ENCODE measurements around the gene CD226. TPM values are rescaled to one million over a fixed set of nuclear protein-coding genes. Genes with fewer than 3 reads are reported as not detected.
"Not testable (repeated sequence)": the region's sequence is repeated elsewhere in the genome, so short reads cannot be mapped to it uniquely, and the experiment has no call there.

The CD226 gene
- total RNA-seq, 1 donor from 2014 or later = 0.40 TPM

DNA sequence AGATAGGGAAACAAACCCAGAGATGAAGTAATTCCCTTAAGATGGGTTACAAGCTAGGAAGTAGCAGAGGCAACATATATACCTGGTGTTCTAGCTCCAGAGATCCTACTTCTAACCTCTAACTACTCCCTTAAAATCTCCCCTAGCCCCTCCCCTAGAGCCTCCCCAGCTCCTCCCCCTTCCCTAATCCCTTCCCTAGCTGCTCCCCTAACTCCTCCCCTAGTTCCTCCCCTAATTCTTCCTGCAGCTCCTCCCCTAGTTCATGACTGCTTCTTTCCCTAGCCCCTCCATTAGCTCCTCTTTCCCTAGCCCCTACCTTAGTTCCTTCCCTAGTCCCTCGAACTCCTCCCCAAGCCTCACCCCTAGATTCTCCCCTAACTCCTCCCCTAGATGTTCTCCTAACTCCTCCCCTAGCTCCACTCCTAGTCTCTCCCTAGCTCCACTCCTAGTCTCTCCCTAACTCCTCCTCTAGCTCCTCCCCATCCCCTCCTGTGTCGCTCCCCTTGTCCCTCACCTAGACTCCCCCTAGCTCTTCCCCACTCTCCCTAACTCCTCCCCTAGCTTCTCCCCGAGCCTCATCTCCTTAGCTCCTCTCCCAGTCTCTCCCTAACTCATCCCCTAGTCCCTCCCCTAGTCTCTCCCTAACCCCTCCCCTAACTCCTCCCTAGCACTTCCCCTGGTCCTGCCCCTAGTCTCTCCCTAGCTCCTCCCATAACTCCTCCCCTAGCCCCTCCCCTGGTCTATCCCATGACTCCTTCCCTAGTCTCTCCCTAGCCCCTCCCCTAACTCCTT is 108.9 kb downstream of the CD226 start:
- Mint-ChIP-seq H3K4me1 (no peaks in the 10 kb centered on the region), H3K9me3 (no peaks in the 10 kb centered on the region), H3K36me3 (ENCODE audit: low read depth) (no peaks in the 10 kb centered on the region), H3K4me3 (no peak overlapping the region), H3K27me3 (ENCODE audit: low read depth) (no peaks in the 10 kb centered on the region), H3K27ac (ENCODE audit: unreplicated experiment) (no peak overlapping the region)
- TF ChIP-seq, protein P1, sequence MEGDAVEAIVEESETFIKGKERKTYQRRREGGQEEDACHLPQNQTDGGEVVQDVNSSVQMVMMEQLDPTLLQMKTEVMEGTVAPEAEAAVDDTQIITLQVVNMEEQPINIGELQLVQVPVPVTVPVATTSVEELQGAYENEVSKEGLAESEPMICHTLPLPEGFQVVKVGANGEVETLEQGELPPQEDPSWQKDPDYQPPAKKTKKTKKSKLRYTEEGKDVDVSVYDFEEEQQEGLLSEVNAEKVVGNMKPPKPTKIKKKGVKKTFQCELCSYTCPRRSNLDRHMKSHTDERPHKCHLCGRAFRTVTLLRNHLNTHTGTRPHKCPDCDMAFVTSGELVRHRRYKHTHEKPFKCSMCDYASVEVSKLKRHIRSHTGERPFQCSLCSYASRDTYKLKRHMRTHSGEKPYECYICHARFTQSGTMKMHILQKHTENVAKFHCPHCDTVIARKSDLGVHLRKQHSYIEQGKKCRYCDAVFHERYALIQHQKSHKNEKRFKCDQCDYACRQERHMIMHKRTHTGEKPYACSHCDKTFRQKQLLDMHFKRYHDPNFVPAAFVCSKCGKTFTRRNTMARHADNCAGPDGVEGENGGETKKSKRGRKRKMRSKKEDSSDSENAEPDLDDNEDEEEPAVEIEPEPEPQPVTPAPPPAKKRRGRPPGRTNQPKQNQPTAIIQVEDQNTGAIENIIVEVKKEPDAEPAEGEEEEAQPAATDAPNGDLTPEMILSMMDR (conservative IDR thresholded peaks at IDR 0.05) = no peak
- no peak for DNase-seq (ENCODE audit: low read depth, low spot score)

- Mint-ChIP-seq H3K9me3 (no peaks in the 10 kb centered on the region), H3K27me3 (ENCODE audit: low read depth) (no peaks in the 10 kb centered on the region), H3K4me1 (no peaks in the 10 kb centered on the region), H3K36me3 (ENCODE audit: low read depth) (no peaks in the 10 kb centered on the region), H3K27ac (ENCODE audit: unreplicated experiment) (no peak overlapping the region), H3K4me3 (no peak overlapping the region)
- DNase-seq (ENCODE audit: low read depth, low spot score) = no peak
- TF ChIP-seq, protein P1 (conservative IDR thresholded peaks at IDR 0.05) = no peak
Observed at GRCh38 chr18:69838003-69838402, 109.7 kb downstream of the CD226 start.

GRCh38 chr18:69834980-69835379 is 112.7 kb downstream of the CD226 start:
- DNase-seq (ENCODE audit: low read depth, low spot score); H3K4me1 Mint-ChIP-seq; H3K27me3 Mint-ChIP-seq (ENCODE audit: low read depth); H3K4me3 Mint-ChIP-seq; H3K9me3 Mint-ChIP-seq; H3K36me3 Mint-ChIP-seq (ENCODE audit: low read depth); H3K27ac Mint-ChIP-seq (ENCODE audit: unreplicated experiment): not testable (repeated sequence)

- no peaks in the 10 kb centered on the region for H3K27me3 Mint-ChIP-seq (ENCODE audit: low read depth)
- H3K9me3 Mint-ChIP-seq = no peaks in the 10 kb centered on the region
- H3K36me3 Mint-ChIP-seq (ENCODE audit: low read depth) = no peaks in the 10 kb centered on the region
- H3K27ac Mint-ChIP-seq (ENCODE audit: unreplicated experiment) = no peak overlapping the region
- TF ChIP-seq, protein P1 (conservative IDR thresholded peaks at IDR 0.05) = no peak
- no peaks in the 10 kb centered on the region for H3K4me1 Mint-ChIP-seq
- no peak for DNase-seq (ENCODE audit: low read depth, low spot score)
- no peak overlapping the region for H3K4me3 Mint-ChIP-seq
Observed at GRCh38 chr18:69830189-69830588, 117.5 kb downstream of the CD226 start.

- Mint-ChIP-seq H3K9me3 (peaks cover 6% of the 10 kb centered on the region), H3K4me3 (no peak overlapping the region), H3K27ac (ENCODE audit: unreplicated experiment) (no peak overlapping the region), H3K27me3 (ENCODE audit: low read depth) (no peaks in the 10 kb centered on the region), H3K4me1 (no peaks in the 10 kb centered on the region), H3K36me3 (ENCODE audit: low read depth) (no peaks in the 10 kb centered on the region)
- TF ChIP-seq, protein P1 (conservative IDR thresholded peaks at IDR 0.05) = no peak
- DNase-seq (ENCODE audit: low read depth, low spot score) = no peak
Observed at GRCh38 chr18:69820538-69820937, 127.1 kb downstream of the CD226 start.

- Mint-ChIP-seq H3K4me1 (no peaks in the 10 kb centered on the region), H3K27ac (ENCODE audit: unreplicated experiment) (no peak overlapping the region), H3K4me3 (no peak overlapping the region), H3K36me3 (ENCODE audit: low read depth) (no peaks in the 10 kb centered on the region), H3K27me3 (ENCODE audit: low read depth) (no peaks in the 10 kb centered on the region), H3K9me3 (peaks cover 7% of the 10 kb centered on the region)
- no peak for DNase-seq (ENCODE audit: low read depth, low spot score)
- TF ChIP-seq, protein P1 (conservative IDR thresholded peaks at IDR 0.05) = no peak
Observed at GRCh38 chr18:69819460-69819859, 128.2 kb downstream of the CD226 start.
